ENCODE results near the gene FARP1. TPM values are rescaled to one million over a fixed set of nuclear protein-coding genes. Genes with fewer than 3 reads are reported as not detected.
"Not testable (repeated sequence)": the region's sequence is repeated elsewhere in the genome, so short reads cannot be mapped to it uniquely, and the experiment has no call there.

FARP1 gene
- total RNA-seq, 1 donor from 2014 or later = 86.7 TPM

- no peak for DNase-seq
Observed at GRCh38 chr13:98398581-98398980, 255.7 kb downstream of the FARP1 start.

DNA sequence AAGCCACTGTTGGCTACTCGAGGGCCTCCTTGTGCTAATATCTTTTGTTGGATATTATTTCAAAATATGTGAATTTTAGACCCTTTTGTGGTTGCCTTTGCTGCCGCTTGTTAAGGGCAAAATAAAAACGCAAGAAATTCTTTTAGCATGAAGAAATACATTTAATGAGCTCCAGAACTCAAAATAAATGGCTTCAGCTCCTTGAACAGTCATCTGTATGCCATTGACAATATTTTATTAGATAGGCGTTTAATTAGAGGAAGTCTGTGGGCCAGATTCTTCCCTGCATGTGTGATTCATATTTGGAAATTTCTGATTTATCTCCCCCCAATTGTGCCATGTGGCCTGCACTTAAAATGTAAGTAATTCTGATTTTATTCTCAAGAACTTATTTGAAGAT, 256.9 kb downstream of the FARP1 start:
- DNase-seq = no peak

DNA sequence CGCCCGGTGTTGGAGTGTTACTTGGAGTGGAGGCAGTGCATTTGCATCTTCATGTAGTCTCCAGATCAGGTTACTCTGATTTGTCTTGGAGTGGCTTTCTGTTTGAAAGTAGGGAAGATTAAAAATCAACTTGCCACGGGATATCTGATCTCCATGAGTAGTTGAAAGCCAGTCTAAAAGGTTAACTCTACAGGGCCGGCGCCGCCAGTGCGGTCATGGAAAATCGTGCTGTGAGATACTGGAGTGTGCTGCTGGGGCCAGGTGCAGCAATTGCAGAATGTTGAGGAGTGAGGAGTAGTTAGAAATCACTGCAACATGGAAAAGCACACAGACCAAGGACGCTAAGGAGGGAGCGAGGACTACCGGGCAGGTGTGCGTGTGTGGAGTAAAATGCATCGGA, 259.0 kb downstream of the FARP1 start:
- no peak for DNase-seq

- no peak for DNase-seq
Observed at GRCh38 chr13:98403076-98403475, 260.2 kb downstream of the FARP1 start.

GRCh38 chr13:98405107-98405571, 262.2 kb downstream of the FARP1 start:
- peak; percentile 43 for DNase-seq

GRCh38 chr13:98405690-98406344, 262.9 kb downstream of the FARP1 start:
- no peak for DNase-seq

- DNase-seq = no peak
Observed at GRCh38 chr13:98406427-98406826, 263.5 kb downstream of the FARP1 start.

GRCh38 chr13:98406971-98407370, 264.1 kb downstream of the FARP1 start:
- no peak for DNase-seq

GRCh38 chr13:98407575-98407974, 264.7 kb downstream of the FARP1 start:
- DNase-seq = no peak

DNA sequence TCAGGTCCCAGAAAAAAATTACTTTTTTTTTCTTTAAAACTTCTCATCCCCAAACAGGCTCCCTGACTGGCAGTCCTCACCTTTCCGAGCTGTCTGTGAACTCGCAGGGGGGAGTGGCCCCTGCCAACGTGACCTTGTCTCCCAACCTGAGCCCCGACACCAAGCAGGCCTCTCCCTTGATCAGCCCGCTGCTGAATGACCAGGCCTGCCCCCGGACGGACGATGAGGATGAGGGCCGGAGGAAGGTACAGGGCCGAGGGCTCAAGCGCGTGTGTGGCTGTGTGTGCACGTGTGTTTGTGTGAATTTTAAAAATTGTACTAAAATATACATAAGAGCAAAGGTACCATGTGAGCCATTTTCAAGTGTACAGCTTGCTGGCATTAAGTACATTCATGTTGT, 266.4 kb downstream of the FARP1 start:
- no peak for DNase-seq

- DNase-seq = no peak
Observed at GRCh38 chr13:98410612-98411011, 267.7 kb downstream of the FARP1 start.

DNA sequence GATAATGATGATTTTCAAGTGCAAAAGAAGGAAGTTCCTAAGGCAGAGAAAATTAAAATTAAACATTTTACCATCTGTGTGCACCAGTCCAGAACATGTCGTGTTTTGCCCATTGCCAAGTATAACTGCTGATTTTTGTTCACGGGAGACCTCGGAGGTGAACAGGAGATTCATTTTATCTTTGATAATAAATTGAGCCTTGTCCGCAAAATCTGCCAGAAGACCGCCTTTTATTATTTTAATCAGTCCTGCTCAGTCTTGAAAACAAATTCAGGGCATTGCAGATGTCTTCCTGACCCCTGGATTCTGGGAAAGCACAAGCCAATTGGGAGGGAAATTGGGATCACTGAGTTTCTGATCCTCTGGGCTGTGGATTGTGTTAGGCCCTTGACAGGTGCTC, 268.1 kb downstream of the FARP1 start:
- DNase-seq = no peak

DNA sequence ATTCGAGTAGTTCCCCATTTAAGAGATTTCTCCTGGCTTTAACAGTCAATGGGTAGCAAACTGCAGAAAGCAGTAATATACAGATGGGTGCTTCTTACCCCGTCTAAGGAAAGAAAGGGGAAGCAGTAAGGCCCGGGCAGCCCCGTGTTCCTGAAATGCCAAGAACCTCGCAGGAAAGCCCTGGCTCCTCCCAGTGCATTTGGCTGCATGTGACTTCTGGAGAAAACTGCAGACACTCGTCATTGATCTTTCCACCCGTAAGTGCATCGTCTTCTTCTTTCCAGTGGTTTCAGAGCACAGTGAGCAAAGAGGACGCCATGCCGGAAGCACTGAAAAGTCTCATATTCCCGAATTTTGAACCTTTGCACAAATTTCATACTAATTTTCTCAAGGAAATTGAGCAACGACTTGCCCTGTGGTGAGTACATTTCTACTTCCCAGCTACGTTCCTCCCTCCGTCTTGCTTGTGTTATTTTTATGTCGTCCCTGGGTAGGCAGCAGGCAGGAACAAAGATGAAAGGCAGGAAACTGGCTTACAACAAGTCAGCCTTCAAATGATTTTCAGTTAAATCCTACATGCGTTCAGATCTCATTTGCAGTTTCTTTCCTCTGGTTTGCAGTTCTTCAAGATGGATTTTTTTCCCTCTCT, 268.8 kb downstream of the FARP1 start:
- no peak for DNase-seq

GRCh38 chr13:98413278-98413677, 270.4 kb downstream of the FARP1 start:
- not testable (repeated sequence) for DNase-seq

DNA sequence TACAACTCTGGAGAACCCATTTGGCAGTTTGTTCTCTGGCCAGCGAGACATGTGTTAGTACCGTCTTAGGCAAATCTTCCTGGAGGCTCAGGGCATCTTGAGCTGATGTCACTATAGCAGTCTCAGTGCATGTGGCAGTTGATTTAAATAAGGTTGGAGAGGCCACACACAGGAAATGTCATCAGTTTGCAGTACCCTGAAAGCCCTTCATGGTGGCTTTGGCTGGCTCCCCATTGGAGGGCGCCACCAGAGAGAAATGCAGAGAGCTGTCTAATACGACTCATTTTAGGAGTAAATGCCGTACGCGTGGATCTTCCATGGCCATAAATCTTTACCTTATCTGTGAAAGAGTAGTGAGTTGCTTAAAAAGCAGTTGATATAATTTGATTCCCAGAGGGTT, 270.9 kb downstream of the FARP1 start:
- DNase-seq = no peak

- DNase-seq = no peak
Observed at GRCh38 chr13:98415326-98416070, 272.6 kb downstream of the FARP1 start.

DNA sequence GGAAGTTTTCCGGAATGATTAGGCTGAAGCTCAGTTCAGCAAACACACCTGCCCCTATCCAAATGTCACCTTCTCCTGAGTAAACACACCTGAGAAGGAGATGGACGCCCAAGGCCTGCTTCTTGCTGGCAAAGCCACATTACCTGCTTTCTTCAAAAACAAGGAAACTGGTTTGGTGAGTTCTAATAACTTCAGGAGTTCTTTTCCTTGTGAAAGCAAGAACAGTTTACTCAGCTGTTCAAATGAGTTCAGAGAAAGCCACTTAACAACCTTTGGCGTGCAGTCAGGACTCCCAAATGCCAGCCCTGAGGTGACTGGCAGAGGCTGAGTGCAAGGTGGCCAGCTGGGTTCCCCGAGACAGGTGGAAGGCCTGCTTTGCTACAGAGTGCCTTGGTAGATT, 273.5 kb downstream of the FARP1 start:
- no peak for DNase-seq

GRCh38 chr13:98419786-98420553, 277.1 kb downstream of the FARP1 start:
- DNase-seq = no peak

DNA sequence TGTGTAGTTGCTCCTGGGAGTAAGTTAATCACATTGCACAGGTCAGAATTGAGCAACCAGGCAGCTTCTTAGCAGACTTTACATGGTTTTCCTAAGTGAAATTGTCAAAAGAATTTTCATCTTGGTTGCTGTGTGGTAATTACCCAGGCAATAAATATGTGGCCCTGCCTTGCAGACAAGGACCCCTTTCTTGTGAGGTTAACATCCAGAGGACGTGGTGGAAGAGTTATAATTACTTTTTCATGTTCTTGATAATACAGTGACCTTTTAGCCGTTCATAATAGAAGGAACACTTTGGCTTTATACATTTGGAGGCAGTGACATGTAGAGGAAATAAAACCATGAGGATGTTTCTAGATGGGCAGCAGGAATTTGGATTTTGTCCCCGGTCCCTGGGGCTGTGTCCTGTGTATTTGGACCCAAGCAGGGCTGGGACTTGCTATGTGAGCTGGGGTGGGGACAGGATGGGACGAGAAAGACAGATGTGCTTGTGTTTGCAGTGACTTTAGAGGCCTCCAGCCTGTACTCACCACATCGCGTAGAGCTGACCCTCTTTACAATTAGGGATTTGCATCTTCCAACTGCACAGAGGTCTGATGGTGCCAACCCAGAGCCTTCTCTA, 277.8 kb downstream of the FARP1 start:
- DNase-seq = no peak

GRCh38 chr13:98422046-98422445, 279.2 kb downstream of the FARP1 start:
- DNase-seq = no peak

DNA sequence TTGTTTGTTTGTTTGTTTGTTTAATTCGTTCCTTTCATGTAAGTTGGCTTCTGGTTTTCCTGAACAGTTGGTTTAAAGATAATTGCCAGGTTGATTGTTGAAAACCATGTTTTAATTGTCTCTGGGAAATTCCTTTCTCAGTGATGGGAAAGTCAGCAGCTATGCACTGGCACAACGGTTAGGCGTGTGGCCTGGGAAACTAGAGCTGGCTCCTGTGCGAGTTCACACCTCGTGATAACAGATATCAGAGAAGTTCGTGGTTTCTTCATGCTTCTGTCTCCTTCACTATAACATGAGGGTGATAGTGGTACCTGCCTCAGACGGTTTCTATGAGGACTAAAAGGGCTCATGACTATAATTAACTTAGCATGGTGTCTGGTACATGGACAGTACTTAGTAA, 280.5 kb downstream of the FARP1 start:
- no peak for DNase-seq

DNA sequence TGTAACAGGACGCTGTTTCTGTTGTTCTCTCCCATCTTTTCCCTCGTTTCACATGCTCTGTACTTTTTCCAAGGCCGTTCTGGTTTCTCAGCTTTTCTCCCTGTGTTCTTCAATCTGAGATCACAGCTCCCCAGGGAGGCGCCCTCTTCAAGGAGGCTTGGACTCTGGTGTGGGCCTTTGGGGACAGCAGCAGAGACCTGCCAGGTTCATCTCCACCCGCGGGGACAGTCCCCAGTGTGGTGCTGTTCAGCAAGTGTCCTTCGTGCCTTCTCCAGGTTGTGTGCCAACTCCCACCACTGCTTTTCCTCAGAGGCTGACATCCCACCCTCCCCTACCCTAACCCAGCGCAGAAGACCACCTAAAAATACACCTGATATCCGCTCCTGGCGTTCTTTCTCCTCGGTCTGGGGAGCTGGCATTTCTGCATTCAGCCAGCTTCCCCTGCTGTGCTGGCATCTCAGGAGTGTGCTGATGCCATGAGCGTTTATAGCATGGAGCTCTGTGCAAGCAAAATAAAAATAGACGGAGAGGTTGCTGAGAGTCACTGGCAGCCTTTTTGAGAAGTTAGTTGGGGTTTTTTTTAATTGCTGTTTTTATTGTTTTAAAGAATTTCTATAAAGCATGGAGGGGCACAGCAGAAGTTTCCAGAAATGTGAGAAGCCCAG, 284.6 kb downstream of the FARP1 start:
- DNase-seq = no peak

All from occipital lobe (tissue), 2 donors.